HG03342 (cell line): ENCODE results near the gene PROK1.

Experiments
- ATAC-seq: cut with Tn5 transposase; IDR thresholded peaks from one replicate; pipeline ENCODE4 v1.9.1; 2021; ENCODE audit warnings: mild to moderate bottlenecking, moderate library complexity; ENCODE audit not compliant: unreplicated experiment

Gene PROK1

DNA sequence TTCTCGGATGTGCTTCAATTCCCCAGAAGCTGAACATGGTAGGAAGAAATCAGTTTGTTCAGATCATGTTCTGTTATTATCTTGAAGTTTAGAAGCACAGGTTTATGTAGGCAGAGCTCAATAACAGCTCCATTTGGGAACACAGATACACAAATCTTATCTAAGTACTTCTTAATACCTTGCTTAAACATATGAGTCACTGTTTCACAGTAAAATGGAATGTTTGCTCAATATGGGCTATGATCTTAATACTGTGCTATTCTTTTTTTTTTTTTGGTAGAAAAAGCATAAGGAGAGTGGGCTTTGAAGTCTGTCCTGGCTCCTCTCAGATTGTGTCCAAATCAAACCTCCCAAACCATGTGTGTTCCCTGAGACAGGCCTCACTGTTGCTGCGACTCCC lies 13.4 kb downstream of the PROK1 start:
- no peak for ATAC-seq

DNA sequence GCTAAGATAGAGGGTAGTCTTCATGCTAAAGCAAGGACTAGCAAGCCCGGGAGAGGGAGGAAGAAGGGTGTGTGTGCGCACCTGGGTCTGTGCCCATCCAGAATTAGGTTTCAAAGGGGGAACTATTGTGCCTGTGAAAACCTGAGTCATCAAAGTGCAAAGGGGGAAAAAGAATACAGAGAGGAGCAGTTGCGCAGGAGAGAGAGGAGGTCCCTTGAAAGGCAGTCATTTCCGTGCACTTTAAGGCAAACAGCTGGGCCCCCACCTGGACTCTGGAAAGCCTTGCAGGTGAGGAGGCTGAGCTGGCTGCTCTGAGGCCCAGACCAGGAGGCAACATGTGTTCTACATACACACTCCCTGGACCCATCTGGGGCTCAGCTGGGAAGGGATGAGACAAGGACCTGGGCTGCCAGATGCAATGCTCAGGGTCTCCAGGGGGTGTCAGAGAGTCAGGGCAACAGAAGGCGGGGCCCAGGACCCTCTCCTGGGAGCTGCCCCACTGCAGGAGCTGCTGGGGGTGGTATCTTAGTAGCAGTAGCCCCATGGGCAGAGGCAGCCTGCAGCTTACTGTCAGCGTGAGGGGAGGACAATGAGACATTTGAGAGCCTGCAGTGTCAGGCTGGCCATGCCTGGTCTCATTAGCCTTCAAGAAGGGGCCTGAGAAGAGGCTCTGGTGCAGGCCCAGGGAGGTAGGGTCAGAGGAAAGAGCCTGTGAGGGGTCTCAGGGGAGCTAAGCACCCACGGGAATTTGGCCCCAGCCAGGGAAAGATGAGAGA lies 14.3 kb downstream of the PROK1 start:
- ATAC-seq = no peak

DNA sequence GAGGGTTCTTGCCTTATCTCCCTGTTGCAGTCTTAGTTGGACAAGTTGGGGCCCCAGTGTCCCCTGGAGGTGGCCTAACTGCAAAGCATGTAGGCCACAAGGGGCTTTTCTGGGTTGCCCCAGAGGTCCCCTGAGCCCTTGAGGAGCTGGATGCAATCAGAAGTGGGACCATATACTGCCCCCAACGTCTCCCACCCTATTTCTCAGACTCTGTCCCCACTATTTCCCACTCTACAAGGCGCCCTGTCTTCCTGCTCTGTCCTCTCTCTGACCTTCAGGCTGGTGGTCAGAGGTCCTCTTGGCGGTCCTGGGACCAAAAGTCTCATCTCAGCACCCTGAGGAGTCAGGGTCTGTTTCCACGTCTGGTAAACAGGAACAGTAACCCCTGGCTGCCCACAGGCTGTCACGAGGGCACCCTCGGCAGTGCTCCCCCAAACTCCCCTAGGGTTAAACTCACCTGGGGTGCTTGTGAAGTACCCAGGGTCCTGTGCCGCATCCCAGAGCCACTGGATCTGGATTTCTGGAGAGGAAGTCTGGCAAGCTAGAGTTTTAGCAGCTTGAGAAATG lies 14.9 kb downstream of the PROK1 start:
- ATAC-seq = no peak

DNA sequence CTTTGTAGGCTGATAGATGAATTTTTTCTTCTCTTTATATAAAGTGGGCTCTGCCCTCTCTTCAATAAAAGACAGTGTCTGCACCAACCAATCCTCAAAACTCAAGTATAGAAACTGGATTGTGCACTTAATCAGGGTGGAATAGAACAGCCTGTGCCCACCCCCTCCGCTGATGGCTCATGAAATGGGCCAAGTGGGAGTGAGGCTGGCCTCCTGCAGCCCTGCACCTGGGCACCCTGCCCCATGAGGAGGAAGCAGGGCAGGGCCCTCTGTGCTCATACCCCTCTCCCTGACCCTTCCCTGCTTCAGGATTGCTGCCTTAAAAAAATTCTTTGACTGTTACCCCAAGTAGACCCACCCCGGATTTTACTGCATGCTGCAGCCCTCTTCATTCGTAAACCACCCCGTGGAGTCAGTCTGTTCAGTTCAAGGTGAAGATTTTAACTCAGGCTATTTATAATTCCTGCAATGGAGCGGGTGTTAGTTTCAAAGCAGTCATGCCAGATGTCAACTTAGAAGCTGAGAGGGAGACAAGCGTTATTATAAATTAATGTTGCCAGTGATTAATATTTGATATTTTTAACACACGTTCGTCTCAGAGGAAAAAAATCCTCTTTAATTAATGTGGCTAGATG lies 15.8 kb downstream of the PROK1 start:
- no peak for ATAC-seq

DNA sequence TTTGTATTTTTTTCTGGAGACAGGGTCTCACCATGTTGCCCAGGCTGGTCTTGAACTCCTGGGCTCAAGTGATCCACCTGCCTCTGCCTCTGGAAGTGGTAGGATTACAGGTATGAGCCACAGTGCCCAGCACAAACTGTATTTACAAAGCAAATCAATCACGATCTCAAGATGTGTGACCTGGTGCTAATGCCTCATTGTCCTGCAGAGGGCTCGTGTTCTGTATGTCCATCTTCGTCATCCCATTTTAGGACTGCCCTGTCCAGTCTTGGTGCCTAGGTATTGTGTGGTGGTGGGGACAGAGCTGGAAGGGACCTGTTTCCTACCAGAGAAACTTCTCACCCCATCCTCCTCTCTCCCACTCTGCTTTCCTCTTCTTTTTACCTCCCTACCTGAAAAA lies 20.2 kb downstream of the PROK1 start:
- ATAC-seq = no peak

DNA sequence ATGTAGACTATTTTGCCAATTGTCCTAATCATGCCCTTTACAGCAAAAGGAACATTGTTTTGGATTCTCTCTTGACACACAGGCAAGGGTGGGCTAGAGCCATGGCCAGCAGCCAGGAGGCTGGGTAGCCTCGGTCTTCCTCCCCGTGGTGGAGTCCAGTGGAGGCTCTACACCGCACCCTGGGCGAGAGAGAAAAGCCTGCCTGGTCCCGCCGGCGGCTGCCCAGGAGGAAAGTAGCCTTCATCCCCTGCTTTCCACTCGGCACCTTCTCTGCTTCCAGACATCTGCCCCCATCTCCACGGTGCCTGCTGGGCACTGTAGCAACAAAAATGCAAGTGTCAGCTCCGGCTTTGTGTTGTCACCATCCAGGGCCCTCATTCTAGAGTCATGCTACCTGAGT lies 21.6 kb downstream of the PROK1 start:
- no peak for ATAC-seq

DNA sequence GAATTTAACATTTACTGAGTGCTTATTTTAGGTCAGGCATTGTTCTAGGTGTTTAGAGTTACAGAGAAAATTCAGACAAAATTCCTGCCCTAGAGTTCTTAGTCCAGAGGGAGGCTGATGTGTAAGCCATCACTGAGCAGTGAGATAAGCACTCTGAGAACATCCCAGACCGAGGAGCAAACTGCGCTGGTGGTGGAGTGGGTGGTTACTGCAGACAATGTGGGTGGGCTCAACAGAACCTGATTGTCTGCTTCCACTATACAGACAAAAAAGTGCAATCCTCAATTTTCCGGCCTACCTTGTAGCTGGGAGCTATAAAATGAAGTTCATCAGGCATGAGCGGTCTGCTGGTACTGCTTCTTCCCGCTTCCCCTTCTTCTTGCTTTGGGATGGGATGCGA lies 23.5 kb downstream of the PROK1 start:
- no peak for ATAC-seq

DNA sequence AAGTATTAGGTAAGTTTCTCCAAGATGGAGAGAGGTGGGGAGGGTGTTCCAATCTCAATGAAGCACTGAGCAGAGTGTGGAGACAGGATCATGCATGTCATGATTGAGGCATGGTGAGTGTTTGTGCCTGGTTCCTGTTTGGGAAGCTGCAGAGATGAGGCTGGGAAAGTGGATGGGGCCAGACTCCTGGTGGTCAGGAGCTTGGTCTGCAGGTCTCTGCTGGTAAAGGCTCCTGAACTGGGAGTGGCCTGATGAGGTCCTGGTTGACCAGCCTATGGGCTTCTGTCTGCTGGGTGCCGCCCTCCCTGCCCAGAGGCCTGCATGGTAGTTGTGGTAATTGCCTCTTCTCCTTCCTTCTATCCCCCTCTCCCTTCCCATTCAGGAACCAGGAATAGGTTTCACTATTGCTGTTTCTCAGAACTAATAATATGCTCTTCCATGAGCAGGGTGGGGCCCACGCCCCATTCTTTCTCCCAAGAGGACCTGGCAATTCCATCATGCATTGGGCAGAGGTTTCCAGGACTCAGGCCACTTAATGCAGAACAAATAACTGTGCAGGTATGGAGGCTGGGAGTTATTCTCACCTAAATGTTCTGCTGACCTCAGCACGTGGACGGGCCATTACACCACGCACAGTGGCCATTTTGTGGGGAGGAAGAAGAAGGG lies 24.5 kb downstream of the PROK1 start:
- no peak for ATAC-seq

DNA sequence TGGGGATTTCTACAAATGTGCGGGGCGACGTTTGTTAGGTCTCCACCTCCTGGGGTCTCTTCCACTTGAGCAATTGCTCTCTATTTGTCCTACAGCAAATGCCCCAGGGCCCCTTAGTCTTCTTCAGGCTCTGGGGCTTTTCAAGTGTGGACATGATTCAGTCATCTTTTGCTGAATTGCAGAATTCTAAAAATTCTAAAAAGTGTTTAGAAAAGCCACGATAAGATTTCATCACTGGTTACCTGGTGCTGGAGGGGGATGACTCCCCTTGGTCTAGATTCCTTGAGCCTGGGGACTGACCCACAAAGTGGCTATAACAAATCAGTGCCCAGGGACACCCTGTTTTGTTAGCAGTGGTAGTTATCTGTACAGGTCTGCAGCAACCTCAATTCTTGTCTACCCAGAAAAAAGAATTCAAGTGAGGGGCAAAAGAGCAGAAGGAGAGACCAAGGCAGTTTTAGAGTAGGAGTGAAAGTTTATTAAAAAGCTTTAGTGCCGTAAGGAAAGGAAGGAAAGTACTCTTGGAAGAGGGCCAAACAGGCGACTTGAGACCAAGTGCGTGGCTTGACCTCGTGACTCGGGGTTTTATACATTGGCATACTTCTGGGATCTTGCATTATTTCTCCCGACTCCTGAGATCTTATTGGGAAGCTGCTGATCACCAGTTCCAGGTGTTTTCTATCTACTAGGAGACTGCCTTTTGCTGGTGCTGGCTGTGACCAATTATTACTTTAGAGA lies 25.2 kb downstream of the PROK1 start:
- ATAC-seq = no peak

DNA sequence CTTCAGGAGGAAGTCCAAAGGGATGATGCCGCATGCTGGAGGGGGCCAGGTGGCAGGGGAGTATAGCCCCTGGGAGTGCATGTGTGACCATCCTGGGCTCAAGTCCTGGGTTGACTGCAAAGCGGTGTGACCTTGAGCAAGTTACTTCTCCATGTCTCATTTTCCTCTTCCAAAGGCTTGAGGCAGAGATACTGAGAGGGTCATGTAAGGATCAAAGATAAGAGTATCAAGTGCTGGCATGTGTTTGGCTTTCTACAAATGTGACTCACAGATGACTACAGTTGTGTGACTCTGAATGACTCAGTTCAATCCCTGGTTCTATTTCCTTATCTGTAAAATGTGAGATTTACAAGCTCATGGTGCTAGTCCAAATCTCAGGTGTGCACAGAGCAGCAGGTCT lies 26.1 kb downstream of the PROK1 start:
- ATAC-seq = no peak

DNA sequence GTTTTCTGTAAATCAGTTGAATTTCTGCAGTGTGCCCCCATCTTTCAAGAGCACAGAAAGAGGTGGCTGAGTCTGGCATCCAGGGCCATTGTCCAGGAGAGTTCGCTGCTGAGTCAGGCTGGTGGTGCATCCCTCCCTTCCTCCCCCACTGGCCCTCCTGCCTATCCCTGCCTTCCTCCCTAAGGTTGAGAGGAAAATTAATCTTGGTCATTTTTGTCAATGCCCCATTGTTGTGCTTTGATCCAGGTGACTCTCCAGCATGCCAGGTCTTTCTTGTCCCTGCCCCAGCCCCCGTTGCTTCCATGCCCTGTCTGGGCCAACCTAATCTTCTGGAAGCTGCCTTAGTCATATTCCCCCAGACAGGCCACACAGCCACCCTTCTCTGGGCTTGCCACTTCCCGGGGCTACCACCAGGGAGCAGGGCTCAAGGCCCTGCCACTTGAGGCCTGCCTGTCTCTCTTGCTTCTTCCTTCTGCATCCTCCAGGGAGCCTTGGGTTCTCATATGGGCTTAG lies 26.6 kb downstream of the PROK1 start:
- no peak for ATAC-seq

DNA sequence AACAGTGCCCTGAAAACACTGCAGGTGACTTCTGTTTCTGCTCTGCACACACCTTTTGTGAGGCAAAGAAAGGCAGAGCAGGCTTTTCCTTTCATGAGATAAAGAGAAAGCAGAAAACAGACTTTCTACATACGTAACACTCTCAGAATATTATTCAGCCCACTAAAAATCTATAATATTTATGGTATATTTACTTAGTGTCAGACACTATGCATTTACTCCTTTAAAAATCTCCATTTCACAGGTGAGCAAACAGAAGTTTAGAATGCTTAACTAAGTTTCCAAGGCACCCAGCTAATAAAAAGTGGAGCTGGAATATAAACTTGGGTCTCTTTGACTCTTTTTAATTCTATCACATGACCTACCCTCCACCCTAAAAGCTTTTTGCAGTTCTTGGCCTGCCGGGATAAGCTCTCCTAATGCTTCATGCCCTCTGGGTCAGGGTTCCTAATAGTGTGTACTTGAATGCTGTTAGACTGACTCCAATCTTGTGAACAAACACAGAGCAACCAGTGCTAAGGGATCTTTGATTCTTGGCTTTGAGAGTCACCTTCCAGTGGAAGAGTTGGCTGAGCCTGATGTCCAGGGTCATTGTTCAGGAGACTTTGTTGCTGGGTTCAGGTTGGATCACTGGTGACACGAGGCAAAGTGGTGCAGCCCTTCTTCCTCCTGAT lies 27.2 kb downstream of the PROK1 start:
- ATAC-seq = no peak

DNA sequence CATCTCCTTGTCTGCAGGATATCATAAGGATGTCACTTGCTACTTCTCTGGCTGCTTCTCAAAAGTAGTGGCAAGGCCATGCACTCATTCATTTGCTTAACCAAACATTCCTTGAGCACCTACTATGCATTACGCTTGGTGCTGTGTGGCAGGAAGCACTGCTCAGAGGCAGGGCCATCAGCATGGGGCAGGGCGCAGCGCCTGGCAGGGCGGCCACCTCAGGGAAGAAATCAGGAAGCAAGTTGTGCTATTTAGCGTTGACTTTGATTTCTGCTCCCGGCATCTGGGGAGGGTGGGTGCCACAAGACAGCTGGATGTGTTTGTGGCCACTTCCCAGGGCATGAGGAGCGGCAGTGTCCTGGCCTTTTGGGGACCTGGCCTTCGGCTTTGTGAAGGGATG lies 27.9 kb downstream of the PROK1 start:
- ATAC-seq = no peak

DNA sequence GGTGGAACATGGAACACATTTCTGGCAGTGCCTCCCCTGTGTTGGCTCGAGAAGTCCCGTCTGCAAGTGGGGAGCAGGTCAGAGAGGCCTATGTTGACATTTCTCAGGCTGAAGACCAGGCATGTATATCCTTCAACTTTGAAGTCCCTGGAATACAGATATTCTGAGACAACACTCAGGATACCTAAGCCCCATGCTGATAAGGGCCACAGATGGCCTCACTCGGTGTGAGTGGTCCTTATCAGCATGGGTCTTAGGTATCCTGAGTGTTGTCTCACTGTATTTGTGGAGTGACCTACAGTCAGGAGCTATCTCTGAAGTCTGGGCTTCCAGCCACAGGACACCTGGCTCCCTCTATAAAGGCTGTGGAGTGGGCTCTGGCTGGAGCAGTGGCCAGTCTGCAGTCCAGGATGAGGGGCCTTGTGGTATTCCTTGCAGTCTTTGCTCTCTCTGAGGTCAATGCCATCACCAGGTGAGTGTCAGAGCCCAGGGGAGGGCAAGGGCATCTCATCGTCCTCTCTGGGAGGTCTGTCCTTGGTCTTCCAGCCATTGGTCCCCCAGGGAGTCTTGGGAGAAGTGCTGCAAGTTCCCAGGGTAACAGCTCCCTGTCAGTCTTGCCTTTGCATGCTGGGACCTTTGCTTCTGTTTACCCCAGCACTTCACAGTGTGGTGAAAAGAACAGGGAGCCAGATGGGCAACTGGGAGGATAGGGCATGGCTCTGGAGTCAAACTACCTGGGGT lies 29.6 kb downstream of the PROK1 start:
- no peak for ATAC-seq

DNA sequence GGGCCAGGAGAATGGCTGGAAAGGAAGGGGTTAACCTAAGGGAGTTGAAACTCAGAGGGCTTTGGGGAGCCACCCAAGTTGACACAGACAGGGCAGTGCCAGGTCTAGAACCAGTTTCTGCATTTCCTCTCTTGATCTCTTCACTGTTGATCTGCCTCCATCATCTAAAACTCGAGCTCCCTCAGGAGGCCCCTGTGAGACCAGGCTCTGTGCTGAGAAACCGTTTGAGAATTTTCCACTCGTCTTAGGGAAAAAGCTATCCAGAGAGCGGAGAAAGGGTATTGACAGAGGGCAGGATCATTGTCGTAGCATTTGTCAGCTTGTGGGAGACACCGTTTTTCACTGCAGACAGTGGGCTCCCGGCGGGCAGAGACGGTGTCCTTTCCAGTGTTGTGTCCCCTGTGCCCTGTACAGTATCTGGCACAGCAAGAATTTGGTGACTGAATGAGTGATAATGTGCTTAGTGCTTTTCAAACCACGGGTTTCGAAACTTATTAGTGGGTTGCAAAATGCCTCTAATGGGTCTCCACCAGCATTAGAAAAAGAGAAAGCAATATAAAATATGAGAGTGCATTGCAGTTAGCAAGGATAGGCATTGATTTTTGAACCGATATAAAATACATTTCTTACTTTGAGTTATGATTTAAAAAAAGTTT lies 31.1 kb downstream of the PROK1 start:
- no peak for ATAC-seq

DNA sequence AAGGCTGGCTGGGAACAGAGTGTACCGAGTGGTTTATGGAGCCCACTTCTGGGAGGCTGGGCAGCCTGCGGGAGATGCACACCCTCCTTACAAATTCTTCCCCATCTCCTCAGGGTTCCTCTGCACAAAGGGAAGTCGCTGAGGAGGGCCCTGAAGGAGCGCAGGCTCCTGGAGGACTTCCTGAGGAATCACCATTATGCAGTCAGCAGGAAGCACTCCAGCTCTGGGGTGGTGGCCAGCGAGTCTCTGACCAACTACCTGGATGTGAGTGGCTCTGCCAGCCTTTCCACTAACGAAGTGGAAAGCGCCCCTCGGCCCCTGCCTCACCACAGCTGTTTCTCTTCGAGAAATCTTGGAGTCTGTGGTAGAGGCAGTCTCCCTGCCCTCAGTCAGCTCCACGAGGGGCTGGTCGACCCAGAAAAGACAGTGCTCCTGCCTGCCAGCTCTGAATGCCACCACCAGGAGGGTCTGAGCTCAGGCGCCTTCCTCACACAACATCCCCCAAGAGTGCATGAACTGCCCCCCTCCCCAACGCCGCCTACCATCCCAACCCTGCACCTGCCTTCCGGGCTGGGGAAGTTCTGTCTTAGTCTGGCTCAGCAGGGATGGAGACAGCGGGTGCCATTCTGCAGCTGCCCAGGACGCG lies 31.8 kb downstream of the PROK1 start:
- ATAC-seq = no peak

DNA sequence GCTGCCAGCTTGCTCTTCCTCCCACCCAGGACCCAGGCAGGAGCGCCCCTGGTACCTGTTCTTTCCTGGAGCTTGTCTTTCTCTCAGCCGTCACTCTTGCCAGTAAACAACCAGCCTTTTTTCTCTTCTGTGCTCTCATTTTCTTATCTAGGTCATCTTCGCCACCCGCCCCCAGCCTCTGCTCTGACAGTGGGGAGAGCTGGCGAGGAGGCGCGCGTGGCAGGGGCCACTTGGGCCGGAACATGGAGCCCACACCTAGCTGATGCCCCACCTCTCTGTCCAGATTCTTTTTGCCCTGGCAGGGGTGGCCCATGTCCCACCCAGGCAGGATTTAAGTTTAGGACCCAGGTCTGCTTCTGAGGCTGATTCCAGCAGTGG lies 32.3 kb downstream of the PROK1 start:
- ATAC-seq = no peak

DNA sequence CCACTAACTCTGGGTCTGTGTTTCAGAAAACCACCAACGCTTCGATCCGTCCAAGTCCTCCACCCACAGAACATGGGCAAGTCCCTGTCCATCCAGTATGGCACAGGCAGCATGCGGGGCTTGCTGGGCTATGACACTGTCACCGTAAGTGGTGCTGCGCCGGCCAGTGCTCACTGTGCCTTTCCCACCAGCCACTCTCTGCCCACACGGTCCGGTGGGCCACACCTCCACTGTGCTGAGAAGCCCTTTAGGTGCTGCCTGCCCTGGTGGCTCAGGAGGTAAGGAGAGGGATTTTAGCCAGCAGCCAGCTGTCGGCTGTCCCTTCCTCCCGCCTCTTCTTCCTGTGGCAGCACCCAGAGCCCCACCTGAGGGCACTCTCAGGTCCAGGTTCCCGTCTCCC lies 33.9 kb downstream of the PROK1 start:
- ATAC-seq = no peak

DNA sequence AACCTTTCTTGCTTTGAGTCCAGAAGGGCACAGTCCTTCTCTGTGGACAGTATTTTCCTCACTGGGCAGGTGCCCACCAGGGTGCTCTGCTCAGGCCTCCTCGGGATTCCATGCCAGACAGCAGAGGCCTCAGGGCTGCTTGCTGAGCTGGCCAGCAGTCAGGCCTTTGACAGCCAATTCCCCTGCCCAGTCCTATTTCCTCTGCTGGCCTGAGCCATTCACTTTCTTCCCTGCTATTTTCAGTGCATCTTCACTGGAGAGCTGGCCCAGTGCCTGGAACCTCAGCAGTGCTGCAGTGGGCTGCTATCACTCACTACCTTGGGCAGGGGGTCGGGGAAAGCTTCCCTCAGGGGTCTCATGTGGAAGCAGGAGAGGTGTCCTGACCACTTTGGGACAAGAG lies 34.8 kb downstream of the PROK1 start:
- no peak for ATAC-seq
